ENCODE measurements around the gene SUV39H2. TPM values are rescaled to one million over a fixed set of nuclear protein-coding genes. Genes with fewer than 3 reads are reported as not detected.
"Not testable (repeated sequence)": the region's sequence is repeated elsewhere in the genome, so short reads cannot be mapped to it uniquely, and the experiment has no call there.

SUV39H2 gene
- polyA plus RNA-seq, 1 donor, result 11.6 TPM

DNA sequence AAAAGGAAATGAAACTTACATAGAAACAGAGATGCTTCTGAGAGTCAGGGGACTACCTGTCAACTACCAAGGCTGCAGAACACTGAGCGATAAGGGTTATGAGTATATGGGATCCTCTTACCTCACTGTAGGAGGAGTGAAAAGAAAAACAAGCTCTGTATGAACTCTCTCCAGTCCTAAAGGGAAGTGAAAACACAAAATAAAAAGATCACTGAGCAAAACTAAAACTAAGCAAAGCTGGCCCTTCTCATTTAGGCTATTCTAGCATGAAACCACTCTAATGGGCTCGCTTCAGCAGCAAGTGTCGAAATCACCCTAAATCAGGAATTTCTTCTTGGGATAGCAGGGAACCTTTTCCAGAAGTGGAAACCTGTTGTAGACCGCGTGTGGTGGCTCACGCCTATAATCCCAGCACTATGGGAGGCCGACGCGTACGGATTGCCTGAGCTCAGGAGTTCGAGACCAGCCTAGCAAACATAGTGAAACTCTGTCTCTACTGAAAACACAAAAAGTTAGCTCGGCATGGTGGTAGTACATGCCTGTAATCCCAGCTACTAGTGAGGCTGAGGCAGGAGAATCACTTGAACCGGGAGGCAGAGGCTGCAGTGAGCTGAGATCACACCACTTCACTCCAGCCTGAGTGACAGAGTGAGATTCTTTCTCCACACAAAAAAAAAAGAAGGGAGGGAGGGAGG is 48.2 kb downstream of the SUV39H2 start:
- no peak for DNase-seq (ENCODE audit: low read depth)

DNA sequence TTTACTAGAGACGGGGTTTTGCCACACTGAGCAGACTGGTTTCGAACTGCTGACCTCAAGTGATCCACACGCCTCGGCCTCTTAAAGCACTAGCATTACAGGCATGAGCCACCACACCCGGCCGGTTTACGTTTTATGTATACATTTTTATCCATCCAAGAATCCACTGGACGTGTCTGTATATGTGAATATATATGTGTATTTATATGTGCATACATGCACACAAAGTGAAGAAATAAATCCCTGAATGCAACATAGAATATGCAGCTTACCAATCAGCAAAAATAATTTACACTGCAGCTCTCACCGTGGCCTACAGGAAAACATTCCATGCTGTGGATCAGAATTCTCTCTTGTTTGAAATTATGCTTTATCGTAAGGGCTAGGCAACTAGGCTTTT is 51.9 kb downstream of the SUV39H2 start:
- DNase-seq (ENCODE audit: low read depth), result no peak

DNA sequence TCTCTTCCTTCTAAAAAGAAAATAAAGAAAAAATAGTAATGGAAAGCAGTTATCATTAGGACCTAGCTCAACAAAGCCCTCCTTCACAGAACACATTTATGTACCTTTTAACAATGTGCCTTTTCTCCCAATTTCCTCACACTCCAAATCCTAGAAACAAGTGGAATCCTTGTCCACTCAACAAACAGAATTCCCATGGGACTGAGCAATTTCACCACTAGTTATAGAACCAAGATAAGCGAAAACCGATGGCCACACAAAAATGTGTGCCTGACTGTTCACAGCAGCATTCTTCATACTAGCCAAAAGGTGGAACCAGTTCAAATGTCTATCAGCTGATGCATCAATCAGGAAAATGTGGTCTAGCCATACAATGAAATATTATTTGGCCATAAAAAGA is 57.9 kb downstream of the SUV39H2 start:
- no peak for DNase-seq (ENCODE audit: low read depth)

DNA sequence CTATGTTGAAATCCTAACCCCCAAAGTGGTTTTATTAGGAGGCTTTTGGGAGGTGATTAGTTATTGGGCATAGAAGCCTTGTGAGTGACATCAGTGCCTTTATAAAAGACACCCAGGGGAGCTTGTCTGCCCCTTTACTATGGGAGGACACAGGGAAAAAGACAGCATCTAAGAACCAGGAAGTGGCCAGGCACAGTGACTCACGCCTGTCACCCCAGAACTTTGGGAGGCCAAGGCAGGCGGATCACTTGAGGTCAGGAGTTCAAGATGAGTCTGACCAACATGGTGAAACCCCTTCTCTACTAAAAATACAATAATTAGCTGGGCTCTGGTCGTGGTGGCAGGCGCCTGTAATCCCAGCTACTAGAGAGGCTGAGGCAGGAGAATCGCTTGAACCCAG is 60.3 kb downstream of the SUV39H2 start:
- DNase-seq (ENCODE audit: low read depth), result not testable (repeated sequence)

DNA sequence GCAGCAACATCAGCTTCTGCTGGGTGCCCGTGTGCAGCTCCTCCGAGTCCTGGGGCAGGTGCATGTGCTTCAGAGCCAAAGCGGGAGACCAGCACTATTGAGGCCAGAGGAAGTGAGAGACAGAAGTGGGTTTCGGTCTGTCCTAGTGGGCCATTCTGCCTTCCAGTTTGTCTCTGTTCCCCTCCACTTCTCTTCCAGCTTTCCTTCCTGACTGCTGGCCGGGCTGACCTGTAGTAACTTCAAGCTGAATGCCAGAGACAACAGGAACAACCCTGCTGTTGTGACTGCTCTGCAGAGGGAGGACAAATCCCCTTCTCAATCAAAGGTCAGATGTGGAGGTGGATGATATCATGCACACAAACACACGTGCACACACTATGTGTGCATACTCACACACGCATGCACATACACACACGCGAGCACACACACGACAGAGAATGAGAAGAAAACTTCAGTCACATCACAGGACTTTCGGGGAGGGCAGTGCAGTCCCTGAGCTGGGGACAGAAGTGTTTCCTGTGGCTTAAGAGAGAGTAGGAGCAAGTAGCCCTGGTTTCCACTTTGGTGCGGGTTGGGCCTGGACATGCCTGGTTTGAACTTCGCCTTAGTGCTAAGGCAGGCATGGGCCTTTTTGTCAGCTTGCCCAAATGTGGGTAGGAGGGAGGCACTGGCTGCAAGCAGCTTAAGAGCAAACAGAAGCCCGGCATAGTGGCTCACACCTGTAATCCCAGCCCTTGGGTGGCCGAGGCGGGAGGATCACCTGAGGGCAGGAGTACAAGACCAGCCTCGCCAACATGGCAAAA is 63.7 kb downstream of the SUV39H2 start:
- DNase-seq (ENCODE audit: low read depth), result not testable (repeated sequence)

DNA sequence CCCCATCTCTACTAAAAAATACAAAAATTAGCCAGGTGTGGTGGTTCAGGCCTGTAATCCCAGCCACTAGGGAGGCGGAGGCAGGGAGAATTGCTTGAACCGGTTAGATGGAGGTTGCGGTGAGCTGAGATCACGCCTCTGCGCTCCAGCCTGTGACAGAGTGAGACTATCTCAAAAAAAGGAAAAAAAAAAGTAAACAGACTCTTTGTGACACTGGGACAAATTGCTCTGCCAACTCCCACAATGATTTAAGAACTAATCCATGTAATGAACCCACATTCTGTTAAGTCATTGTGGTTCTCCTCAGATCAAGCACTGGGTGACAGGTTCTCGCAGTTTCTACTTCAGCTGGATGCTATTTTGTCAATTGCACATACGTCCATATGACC is 64.3 kb downstream of the SUV39H2 start:
- DNase-seq (ENCODE audit: low read depth), result not testable (repeated sequence)

DNA sequence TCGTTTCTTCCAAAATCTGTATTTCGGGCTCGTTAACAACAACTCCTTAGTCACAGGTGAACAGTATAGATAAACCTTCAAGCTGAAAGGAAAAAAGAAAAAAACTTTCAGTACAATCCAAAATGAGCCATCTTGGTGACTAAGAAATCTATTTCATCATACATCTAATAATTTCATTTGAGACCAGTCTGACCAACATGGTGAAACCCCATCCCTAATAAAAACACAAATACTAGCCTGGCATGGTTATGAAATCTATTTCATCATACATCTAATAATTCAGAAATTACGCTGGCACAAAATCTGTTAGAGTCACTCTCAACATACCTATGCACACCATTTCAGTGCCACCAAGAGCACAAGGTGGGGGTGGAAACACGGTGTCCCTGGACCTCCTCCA is 66.4 kb downstream of the SUV39H2 start:
- no peak for DNase-seq (ENCODE audit: low read depth)

DNA sequence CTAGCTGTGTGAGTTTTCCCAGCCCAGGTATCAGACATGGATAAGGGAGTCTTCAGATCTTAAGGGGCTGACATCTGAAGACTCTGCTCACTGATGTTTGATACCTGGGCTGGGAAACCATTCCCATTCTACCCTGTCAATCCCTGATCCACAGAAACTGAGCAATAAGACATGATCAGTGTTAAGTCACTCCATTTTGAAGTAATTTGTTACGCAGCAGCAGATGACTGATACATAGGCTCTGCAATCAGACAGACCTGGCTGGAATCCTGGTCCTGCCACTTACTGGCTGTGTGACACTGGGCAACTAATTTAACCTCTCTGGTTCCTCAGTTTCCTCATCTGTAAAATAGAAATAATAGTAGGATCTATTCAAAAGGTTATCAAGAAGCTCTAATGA is 68.6 kb downstream of the SUV39H2 start:
- DNase-seq (ENCODE audit: low read depth), result no peak

DNA sequence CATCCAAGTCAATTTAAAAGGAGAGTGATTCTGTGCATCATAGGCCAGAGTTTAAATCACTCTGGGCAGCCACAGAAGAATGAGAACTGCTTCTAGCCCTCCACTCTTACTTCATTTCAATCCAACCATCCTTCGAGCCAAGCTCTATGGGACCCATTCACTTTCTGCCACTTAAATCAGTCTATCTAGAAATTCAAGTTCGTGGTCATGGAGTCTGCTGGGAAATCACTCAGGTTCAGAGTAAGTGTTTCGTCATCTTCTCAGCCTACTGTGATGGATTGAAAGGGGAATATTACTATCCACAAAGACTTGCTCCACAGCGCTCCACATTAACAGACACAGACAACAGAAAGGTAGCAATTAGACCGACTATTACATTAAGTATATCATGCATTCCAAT is 70.6 kb downstream of the SUV39H2 start:
- no peak for DNase-seq (ENCODE audit: low read depth)

DNA sequence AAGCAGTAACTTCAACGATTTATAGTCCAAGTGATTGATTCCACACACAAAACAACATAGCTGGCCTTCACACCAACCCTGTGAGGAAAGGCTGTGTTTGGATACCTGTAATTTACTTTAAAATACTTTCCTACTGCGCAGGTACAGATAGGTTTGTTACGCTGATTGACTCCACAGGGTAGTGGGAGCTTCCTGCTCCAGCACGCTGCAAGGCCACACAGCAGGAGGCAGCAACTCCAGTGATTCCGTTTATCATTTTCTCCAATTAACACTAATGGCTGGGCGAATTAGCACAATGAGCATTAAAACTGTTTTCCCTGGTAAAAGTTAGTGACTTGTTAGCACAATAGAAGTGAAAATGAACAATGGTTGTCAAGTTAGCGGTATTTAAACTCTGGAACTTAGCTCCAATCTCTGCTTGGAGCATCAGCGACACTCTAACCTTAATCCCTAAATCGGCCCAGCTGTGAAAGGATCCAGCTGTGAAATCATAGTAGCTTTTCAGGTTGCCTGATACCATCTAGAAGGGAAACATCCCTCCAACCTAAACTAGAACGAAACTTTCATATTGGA is 74.3 kb downstream of the SUV39H2 start:
- DNase-seq (ENCODE audit: low read depth), result no peak

DNA sequence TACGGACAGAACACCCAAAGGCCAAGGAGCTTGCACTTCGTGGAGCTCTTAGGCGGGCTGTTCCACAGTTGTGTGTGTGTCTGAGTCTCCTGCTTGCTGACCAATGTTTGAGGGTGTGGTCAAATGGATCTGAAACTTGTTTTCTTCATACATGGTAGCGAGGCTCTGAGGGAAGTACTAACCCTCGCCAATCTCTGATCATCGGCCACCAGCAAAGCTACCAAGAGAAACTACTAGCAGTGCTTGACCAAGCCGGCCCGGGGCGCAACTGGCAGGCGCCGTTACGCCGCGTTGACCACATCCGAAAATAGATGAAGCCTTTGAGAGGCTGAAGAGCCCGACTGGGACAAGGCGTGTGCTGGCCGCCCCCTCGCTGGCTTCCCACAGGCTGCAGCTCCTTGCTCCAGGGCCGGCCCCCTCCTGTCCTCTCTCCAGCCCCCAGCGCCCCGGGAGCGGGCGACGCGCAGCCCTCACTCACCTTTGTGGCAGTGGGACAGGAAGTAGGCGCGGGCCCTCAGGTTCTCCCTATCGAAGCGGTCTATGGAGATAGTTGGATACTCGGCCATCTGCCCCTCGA is 74.8 kb downstream of the SUV39H2 start:
- no peak for DNase-seq (ENCODE audit: low read depth)

Other genes with a start within 250 kb of the SUV39H2 start
- gene FAM107B, start 104.0 kb upstream of the SUV39H2 start, polyA plus RNA-seq (ENCODE audit: insufficient read length), result 17.7 TPM
- gene CDNF, start 40.8 kb upstream of the SUV39H2 start, polyA plus RNA-seq (ENCODE audit: insufficient read length), result 3.5 TPM
- gene HSPA14, start 40.6 kb upstream of the SUV39H2 start, polyA plus RNA-seq (ENCODE audit: insufficient read length), result 14.5 TPM
- 10.8 TPM for gene MSANTD7, start 40.6 kb upstream of the SUV39H2 start, polyA plus RNA-seq (ENCODE audit: insufficient read length)
- gene DCLRE1C, start 75.2 kb downstream of the SUV39H2 start, polyA plus RNA-seq (ENCODE audit: insufficient read length), result 9.8 TPM
- 0.91 TPM for gene MEIG1, start 80.5 kb downstream of the SUV39H2 start, polyA plus RNA-seq (ENCODE audit: insufficient read length)
- gene OLAH, start 165.1 kb downstream of the SUV39H2 start, polyA plus RNA-seq (ENCODE audit: insufficient read length), result 0.08 TPM
- gene ACBD7, start 209.9 kb downstream of the SUV39H2 start, polyA plus RNA-seq (ENCODE audit: insufficient read length), result 0.94 TPM
- gene RPP38, start 218.5 kb downstream of the SUV39H2 start, polyA plus RNA-seq (ENCODE audit: insufficient read length), result 11.9 TPM

All from forelimb muscle (tissue), 1 donor.